Activated CD8-positive, alpha-beta memory T cell treated with anti-CD3 and anti-CD28 coated beads, Interleukin-2, amount 50 U/mL, for 1 hour (primary cell): ENCODE results near the gene WDR48.
A peak's percentile ranks its signal among the peaks of the same experiment; 100 is the strongest.
"Not testable (repeated sequence)": the region's sequence is repeated elsewhere in the genome, so short reads cannot be mapped to it uniquely, and the experiment has no call there.

Experiments
- DNase-seq: peaks from one replicate; pipeline ENCODE4 v3.0.0-alpha.2; 2020; ENCODE audit errors: extremely low read depth

The WDR48 gene

GRCh38 chr3:39051649-39052561, at the start of gene WDR48, which contains the start of gene SCN11A:
WDR48 (plus strand) TSS chr3:39052016; CDS start chr3:39052026, 10 bp downstream.
SCN11A (minus strand) TSS chr3:39051944; CDS start chr3:38950362, 101,582 bp downstream.
- peak; percentile 84 for DNase-seq

- DNase-seq: no peak
These were observed 46.5 kb upstream of the WDR48 start for GRCh38 chr3:39005295-39005694.

GRCh38 chr3:39011191-39011736, 40.6 kb upstream of the WDR48 start:
- no peak for DNase-seq

GRCh38 chr3:39013289-39013688, 38.5 kb upstream of the WDR48 start:
- no peak for DNase-seq

- no peak for DNase-seq
These were observed 37.8 kb upstream of the WDR48 start for GRCh38 chr3:39013921-39014509.

GRCh38 chr3:39015418-39015817, 36.4 kb upstream of the WDR48 start:
- DNase-seq: no peak

GRCh38 chr3:39019299-39019698, 32.5 kb upstream of the WDR48 start:
- DNase-seq: no peak

- no peak for DNase-seq
These were observed 30.8 kb upstream of the WDR48 start for GRCh38 chr3:39021029-39021428.

GRCh38 chr3:39021465-39022285, 30.1 kb upstream of the WDR48 start:
- no peak for DNase-seq

GRCh38 chr3:39022286-39022630, 29.6 kb upstream of the WDR48 start:
- DNase-seq: no peak

GRCh38 chr3:39024497-39024896, 27.3 kb upstream of the WDR48 start:
- DNase-seq: no peak

GRCh38 chr3:39025222-39025970, 26.4 kb upstream of the WDR48 start:
- DNase-seq: no peak

- no peak for DNase-seq
These were observed 23.3 kb upstream of the WDR48 start for GRCh38 chr3:39028546-39028945.

GRCh38 chr3:39029556-39029955, 22.3 kb upstream of the WDR48 start:
- no peak for DNase-seq

GRCh38 chr3:39038165-39038564, 13.7 kb upstream of the WDR48 start:
- no peak for DNase-seq

- DNase-seq: no peak
These were observed 1.8 kb upstream of the WDR48 start for GRCh38 chr3:39050029-39050428.

GRCh38 chr3:39052583-39052982, 767 bp downstream of the WDR48 start:
- no peak for DNase-seq

GRCh38 chr3:39053696-39054095, 1.9 kb downstream of the WDR48 start:
- no peak for DNase-seq

GRCh38 chr3:39056151-39056550, 4.3 kb downstream of the WDR48 start:
- no peak for DNase-seq

- DNase-seq: not testable (repeated sequence)
These were observed 9.4 kb downstream of the WDR48 start for GRCh38 chr3:39061228-39061627.

- DNase-seq: no peak
These were observed 10.4 kb downstream of the WDR48 start for GRCh38 chr3:39062180-39062579.
